Lung (tissue), 12 donors: Measurements from ENCODE around the gene SCN2B. TPM values are rescaled to one million over a fixed set of nuclear protein-coding genes. Genes with fewer than 3 reads are reported as not detected.

Experiments used
- ATAC-seq: fragments of 200-7000 bp; cut with Tn5 transposase; one replicate; pipeline ENCODE4 v1.9.1; 2020; ENCODE audit warnings: moderate number of reproducible peaks; ENCODE audit not compliant: insufficient read depth, low FRiP score
- DNase-seq, 3 donors: peaks; one replicate each; pipeline ENCODE4 v3.0.0-alpha.2; 2013 to 2017
- H3K27ac ChIP-seq, 2 donors: one replicate each; pipeline ENCODE4 v1.5.1; 2013; ENCODE audit warnings: mild to moderate bottlenecking in 2 of 2, moderate library complexity in 2 of 2, control low read depth in 1 of 2, inconsistent platforms in 1 of 2, low read depth in 1 of 2, low read length in 1 of 2
- H3K27me3 ChIP-seq, 3 donors: one replicate each; pipeline ENCODE4 v1.5.1; 2013; ENCODE audit warnings: low read length in 2 of 3; ENCODE audit not compliant: control insufficient read depth in 3 of 3, insufficient read depth in 3 of 3
- H3K36me3 ChIP-seq, 4 donors: one replicate each; pipeline ENCODE4 v1.5.1; 2013; ENCODE audit warnings: low read length in 4 of 4, mild to moderate bottlenecking in 1 of 4, moderate library complexity in 1 of 4; ENCODE audit not compliant: control insufficient read depth in 4 of 4, insufficient read depth in 4 of 4
- H3K4me1 ChIP-seq, 5 donors: one replicate each; pipeline ENCODE4 v1.5.1; 2013; ENCODE audit warnings: low read length in 5 of 5, mild to moderate bottlenecking in 2 of 5, moderate library complexity in 1 of 5; ENCODE audit not compliant: control insufficient read depth in 5 of 5, insufficient read depth in 5 of 5
- H3K4me3 ChIP-seq: one replicate; pipeline ENCODE4 v1.5.1; 2013; ENCODE audit warnings: mild to moderate bottlenecking, control low read depth, moderate library complexity
- H3K9ac ChIP-seq, 2 donors: one replicate each; pipeline ENCODE4 v1.5.1; 2013; ENCODE audit warnings: low read length in 2 of 2, control low read depth in 1 of 2; ENCODE audit not compliant: insufficient read depth in 1 of 2
- H3K9me3 ChIP-seq, 4 donors: one replicate each; pipeline ENCODE4 v1.5.1; 2013; ENCODE audit warnings: low read length in 3 of 4, mild to moderate bottlenecking in 1 of 4, moderate library complexity in 1 of 4; ENCODE audit not compliant: control insufficient read depth in 4 of 4, insufficient read depth in 3 of 4
- CTCF ChIP-seq: IDR thresholded peaks from 2 replicates; pipeline ENCODE4 v1.5.1; 2012; ENCODE audit warnings: mild to moderate bottlenecking; ENCODE audit errors: control extremely low read depth, extremely low read depth
- WGBS, 2 donors: extraction: QIAGEN DNeasy Blood & Tissue Kit; methylation state at CpG; one replicate each; pipeline ENCODE4 v1.1.7; 2013; 5-methylcytosine and 5-hydroxymethylcytosine counted together
- polyA plus RNA-seq, 2 donors: library from polyadenylated mRNA; stranded (reverse); fragments of 200-250 nt; gene quantifications; one replicate each; pipeline ENCODE4 v1.2.1, GENCODE V29; 2013
- total RNA-seq, 2 donors: library from RNA; depleted of rRNA in 1 of 2; stranded (reverse); fragments of >200 nt in 1 of 2; gene quantifications; one replicate each; pipeline ENCODE4 v1.2.1, GENCODE V29; 2014 to 2021
- donor health status: control.
- donor health status: control.
- donor health status: Bipolar disorder and iron deficiency.
- donor health status: healthy.
- donor health status: DM: yes; HTN: yes; CAD: no.

SCN2B gene
- total and polyA plus RNA-seq, 4 donors = 0.03 to 1.6 (median 0.62) TPM

GRCh38 chr11:118219244-118219643 is 42.8 kb upstream of the SCN2B start:
- H3K36me3 ChIP-seq = no peaks in the 10 kb centered on the region
- no peak overlapping the region for H3K4me3 ChIP-seq
- ATAC-seq (no peak), DNase-seq (no peak)
- no peak for TF ChIP-seq CTCF
- H3K27ac ChIP-seq = no peak overlapping the region
- H3K9ac ChIP-seq = no peak overlapping the region
- peaks cover 0 to 22% (median 9%) of the 10 kb centered on the region in 3 donors for H3K27me3 ChIP-seq
- H3K9me3 ChIP-seq = no peaks in the 10 kb centered on the region
- H3K4me1 ChIP-seq = peaks cover 0 to 4% (median 0%) of the 10 kb centered on the region in 5 donors

GRCh38 chr11:118217575-118217974 is 41.1 kb upstream of the SCN2B start:
- no peak for TF ChIP-seq CTCF
- Histone ChIP-seq H3K4me1 (peaks cover 0 to 4% (median 0%) of the 10 kb centered on the region in 5 donors), H3K27ac (no peak overlapping the region), H3K36me3 (no peaks in the 10 kb centered on the region), H3K9ac (no peak overlapping the region), H3K9me3 (no peaks in the 10 kb centered on the region), H3K27me3 (peaks cover 0 to 24% (median 8%) of the 10 kb centered on the region in 3 donors), H3K4me3 (no peak overlapping the region)
- 71 to 82% methylated on average over 3 of the region's 3 CpGs for WGBS, 2 donors
- DNase-seq = no peak
- ATAC-seq = no peak

GRCh38 chr11:118216621-118217481 is 40.4 kb upstream of the SCN2B start:
- Histone ChIP-seq H3K27me3 (peaks cover 0 to 27% (median 5%) of the 10 kb centered on the region in 3 donors), H3K9me3 (no peaks in the 10 kb centered on the region), H3K9ac (no peak overlapping the region), H3K36me3 (no peaks in the 10 kb centered on the region), H3K27ac (no peak overlapping the region), H3K4me1 (peaks cover 0 to 4% (median 0%) of the 10 kb centered on the region in 5 donors), H3K4me3 (no peak overlapping the region)
- DNase-seq (no peak), ATAC-seq (no peak)
- no peak for TF ChIP-seq CTCF
- WGBS, 2 donors = 65 to 76% methylated on average over 11 of the region's 11 CpGs
